ENCODE data around the gene UMOD.
"Not testable (repeated sequence)": the region's sequence is repeated elsewhere in the genome, so short reads cannot be mapped to it uniquely, and the experiment has no call there.

The UMOD gene

DNA sequence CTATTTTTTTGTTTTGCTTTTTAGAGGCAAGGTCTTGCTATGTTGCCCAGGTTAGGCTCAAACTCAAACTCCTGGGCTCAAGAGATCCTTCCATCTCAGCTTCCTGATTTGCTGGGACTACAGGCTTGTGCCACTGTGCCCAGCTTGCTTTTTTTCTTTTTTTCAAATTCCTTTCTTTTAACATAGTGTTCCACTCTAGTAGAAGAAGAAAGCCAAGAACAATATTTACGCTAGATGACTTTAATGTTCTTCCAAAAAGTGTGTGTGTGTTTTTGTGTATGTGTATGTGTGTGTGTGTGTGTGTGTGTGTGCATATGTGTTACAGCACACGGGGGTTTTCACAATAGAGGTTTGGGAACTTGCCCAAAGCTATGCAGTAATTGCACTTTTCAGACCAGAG, 10.7 kb upstream of the UMOD start:
- no peak for DNase-seq

DNA sequence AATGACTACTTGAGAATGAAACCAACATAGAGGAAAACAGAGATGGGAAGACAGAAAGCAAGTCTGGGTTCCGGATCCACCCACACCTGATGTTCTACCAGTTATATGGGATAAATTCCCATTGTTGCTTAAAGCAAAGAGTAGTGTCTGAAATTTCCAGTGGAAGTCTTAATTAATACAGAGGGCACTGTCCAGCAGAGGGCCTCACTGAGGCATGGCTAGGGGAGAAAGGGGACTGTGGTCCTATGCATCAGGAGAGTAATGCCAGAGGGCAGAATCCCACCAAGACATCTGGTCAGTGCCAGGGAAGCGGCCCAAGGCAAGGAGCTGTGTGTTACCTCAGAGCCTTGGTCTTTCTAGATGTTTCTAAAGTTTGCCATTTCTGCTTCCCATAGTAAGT, 7.5 kb upstream of the UMOD start:
- no peak for DNase-seq

DNA sequence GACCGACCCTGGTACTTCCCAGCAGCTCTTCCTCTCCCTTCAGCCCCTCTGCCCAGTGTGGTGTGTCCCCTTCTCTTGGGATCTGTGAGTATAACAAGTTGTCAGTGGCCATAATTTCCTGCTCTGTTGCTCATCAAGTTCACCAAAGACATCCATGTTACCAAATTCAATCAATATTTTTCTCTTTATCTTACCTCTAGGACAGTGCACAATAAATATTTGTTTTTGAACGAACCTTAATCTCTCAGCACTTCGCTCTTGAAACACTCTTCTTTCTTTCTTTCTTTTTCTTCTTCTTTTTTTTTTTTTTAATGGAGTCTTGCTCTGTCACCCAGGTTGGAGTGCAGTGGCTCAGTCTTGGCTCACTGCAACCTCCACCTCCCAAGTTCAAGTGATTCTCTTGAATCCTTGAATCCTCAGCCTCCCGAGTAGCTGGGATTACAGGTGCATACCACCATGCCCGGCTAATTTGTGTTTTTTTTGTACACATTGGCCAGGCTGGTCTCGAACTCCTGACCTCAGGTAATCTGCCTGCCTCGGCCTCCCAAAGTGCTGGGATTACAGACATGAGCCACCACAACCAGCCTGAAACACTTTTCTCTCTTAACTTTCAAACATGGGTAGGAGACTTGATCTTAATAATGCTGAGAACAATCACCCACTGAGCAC, 2.7 kb upstream of the UMOD start:
- no peak for DNase-seq

DNA sequence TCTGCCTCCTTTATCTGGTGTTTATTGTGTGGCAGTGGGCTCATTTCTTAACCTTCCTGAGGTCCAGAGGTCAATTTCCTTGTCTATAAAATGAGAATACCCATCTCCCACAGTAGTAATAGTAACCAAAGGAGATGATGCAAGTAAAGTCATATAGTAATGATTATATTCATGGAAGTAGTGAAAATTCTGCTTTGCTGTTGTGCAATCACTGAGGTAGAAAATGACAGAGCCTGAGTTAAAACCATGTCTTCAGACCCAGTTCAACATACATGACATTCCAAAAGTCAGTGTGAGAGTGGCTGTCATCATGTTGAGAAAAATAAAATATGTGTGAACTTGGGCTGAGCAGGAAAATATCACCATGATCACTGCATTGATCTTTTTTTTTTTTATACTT, 864 bp upstream of the UMOD start:
- no peak for DNase-seq

DNA sequence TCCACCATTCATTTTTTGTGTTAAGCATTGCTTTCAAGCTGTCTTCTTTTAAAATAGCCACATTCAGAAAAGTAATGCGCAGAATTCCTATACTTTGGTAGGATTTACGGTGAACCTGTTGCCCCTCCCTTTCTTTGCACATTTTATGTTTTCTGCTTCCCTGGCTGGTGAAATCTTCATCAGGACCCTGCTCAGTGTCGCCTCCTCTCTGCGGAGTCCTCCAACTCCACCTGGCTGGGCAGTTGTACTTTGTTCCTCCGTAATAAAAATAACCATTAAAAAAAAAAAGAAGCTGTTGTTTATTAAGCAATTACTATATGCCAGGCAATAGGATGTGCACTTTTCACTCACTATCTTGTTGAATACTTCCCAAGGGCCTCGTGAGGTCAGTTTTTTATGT, 2.9 kb downstream of the UMOD start:
- DNase-seq, result no peak

GRCh38 chr16:20348365-20349185, 3.9 kb downstream of the UMOD start:
- no peak for DNase-seq

DNA sequence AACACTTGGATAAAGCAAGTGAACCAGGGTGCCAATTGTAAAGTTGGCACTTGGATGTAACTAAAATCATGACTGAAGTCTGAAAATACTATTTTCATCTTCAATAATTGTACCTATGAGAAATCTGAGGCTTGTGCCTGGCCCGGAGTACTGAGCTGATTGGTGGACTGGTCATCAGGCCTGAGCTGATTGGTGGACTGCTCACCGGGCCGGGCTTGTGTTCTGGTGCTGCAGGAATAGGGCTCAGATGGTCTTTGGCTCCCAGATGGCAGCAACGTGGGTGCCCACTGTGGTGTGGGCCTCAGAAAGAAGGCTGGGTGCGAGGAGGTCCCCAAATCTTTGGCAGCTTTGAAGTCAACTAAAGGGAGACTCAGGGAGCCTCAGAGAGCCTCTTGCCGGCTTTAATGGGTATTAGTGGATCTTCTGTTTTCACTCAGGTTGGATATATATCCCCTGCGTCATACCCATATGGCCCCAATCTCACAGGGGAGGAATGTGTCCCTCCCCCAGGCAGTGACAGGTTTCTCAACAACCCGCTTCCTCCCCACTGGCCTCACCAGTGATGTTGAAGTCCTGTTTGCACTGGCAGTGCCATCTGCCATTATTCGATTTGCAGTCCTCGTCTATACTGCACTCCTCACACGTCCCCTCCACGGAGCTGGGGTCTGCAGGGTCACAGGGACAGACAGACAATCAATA, 4.7 kb downstream of the UMOD start:
- DNase-seq, result no peak

DNA sequence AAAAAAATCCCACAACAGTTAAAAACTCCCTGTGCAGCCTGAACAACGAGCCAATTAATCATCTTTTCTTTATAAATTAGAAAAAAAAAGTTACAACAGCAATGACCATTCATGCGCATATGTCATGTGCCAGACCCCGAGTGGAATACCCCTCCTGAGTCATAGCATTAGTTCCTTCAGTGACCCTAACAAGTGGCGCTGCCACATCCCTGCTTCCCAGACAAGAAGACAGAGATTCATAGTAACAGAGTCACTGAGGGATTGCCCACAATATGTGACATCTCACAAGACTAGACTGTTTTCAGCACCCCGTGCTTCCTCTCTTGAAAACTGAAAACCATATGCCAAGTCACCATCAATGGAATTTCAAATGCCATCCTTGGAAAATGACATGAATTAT, 7.9 kb downstream of the UMOD start:
- peak; percentile 7 for DNase-seq

DNA sequence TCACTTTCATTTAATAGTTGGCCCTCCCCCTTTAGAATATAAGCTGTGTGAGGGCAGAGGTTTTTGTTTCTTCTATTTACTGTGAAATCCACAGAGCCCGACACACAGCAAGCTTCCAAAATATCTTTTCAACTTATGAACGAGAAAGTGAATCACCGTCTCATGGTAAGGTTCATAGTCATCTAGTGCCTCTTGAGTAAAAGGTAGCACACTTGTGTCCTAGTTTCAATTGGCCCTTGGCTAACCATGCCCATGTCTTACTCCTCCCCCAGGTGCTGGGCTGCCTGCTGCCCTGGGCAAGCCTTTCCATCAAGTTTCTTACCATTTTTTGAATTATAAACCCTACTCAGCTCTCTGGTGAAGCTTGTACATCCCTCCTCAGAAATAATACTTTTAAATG, 12.8 kb downstream of the UMOD start:
- no peak for DNase-seq

DNA sequence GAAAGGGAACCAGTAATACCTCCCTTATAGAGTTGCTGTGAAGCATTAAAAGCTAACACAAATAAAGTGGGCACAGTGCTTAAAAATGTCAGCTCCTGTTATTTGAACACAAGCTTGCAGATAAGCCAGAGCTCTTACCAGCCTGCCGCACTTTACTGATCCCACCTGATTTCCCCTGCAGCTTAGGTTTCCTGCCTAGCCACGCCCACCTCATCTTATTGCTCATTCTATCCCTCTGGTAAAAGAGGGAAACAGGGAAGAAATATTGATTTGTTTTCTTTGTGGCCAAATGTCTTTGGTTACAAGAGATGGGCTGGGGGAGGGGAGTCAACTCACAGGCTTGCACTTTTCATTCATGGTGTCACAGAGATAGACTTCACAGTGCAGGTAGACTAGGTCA, 15.6 kb downstream of the UMOD start:
- no peak for DNase-seq

DNA sequence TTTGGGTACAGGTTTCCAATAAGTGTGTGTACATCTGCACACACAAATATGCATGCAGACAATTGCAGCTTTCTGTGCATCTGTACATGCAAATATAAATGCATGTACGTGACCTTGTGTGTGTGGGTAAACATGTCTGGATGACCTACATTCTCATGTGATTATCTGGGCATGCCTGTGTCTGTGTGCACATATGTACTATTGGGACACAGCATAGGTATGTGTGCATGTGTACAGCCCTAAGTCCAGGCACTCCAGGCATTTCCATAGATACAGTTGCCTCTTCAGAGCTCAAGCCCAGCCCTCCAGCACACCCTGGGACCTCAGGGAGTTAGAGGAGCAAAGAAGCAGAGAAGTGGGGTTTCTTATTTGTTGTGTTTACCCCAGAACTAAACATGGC, 18.1 kb downstream of the UMOD start:
- no peak for DNase-seq

GRCh38 chr16:20333120-20333519, 19.4 kb downstream of the UMOD start:
- DNase-seq, result no peak

- no peak for DNase-seq
Measured at GRCh38 chr16:20332411-20332810, 20.1 kb downstream of the UMOD start.

GRCh38 chr16:20331635-20332034, 20.9 kb downstream of the UMOD start:
- no peak for DNase-seq

- no peak for DNase-seq
Measured at GRCh38 chr16:20329392-20330138, 22.9 kb downstream of the UMOD start.

GRCh38 chr16:20327444-20328041, 25.0 kb downstream of the UMOD start, which contains the start of gene GP2:
GP2 (minus strand) TSS chr16:20327513; CDS start chr16:20326431, 1,082 bp downstream.
- no peak for DNase-seq

DNA sequence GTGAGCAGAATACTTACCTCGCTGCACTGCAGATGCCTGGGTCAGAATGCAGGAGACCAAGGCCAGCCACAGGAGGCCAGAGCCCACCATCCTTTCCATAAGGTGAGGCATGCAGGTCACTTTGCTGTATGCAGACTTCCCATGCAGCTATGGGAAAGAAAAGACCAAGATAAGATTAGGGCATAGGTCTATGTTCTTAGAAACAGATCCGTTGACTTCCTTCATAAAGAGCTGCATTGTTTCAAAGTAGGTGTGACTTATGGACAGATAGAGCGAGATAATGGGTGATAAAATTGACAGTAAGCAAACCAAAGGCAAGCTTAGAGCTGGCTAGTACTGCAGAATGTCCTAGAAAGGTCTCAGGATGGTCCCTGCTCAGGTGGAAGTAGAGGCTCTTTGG, 26.2 kb downstream of the UMOD start:
- DNase-seq, result no peak

- DNase-seq, result no peak
Measured at GRCh38 chr16:20325005-20325404, 27.5 kb downstream of the UMOD start.

- no peak for DNase-seq
Measured at GRCh38 chr16:20323591-20324117, 28.9 kb downstream of the UMOD start.

GRCh38 chr16:20322696-20323095, 29.8 kb downstream of the UMOD start:
- no peak for DNase-seq

GRCh38 chr16:20321671-20322070, 30.8 kb downstream of the UMOD start:
- DNase-seq, result no peak

DNA sequence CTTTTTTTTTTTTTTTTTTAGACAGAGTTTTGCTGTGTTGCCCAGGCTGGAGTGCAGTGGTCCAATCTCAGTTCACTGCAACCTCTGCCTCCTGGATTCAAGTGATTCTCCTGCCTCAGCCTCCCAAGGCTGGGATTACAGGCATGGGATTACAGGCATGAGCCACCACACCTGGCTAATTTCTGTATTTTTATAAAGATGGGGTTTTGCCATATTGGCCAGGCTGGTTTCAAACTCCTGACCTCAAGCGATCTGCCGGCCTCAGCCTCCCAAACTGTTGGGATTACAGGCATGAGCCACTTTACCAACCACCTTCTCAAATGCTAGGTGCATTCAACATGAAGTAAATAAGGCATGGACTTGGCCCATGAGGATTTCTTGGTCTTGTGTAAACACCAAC, 31.5 kb downstream of the UMOD start:
- DNase-seq, result not testable (repeated sequence)

All from suppressor macrophage treated with lipopolysaccharide for 4 hours (primary cell).